HEK293 (cell line): ENCODE results near the gene CLDN14.

Experiments
- CTCF ChIA-PET: fragments of 350-600 bp; formaldehyde crosslinking; extraction: SDS; loops from one replicate; lab custom pipeline; 2021; ENCODE audit warnings: antibody characterized with exemption; lab: Yijun Ruan, JAX
- POLR2A ChIA-PET: fragments of 300-600 bp; formaldehyde crosslinking; extraction: SDS; loops from one replicate; lab custom pipeline; 2020; ENCODE audit warnings: antibody characterized with exemption, inconsistent platforms; lab: Yijun Ruan, JAX
- H3K27ac ChIP-seq: fragments of 200-500 bp; sonication (Bioruptor generic); 2 replicates; pipeline ENCODE4 v1.5.1; 2014; ENCODE audit warnings: low read depth, low read length, control low read depth, inconsistent platforms; ENCODE audit errors: extremely low read depth
- H3K36me3 ChIP-seq, 2 experiments: fragments of 200-500 bp in 1 of 2; sonication (Bioruptor generic) in 1 of 2; 1 replicate in 1 of 2; 2 replicates in 1 of 2; pipeline ENCODE4 v1.5.1; 2014 to 2017; ENCODE audit warnings: inconsistent platforms in 2 of 2, low read length in 2 of 2; ENCODE audit not compliant: control insufficient read depth in 2 of 2, insufficient read depth in 1 of 2
- H3K4me1 ChIP-seq: fragments of 200-500 bp; sonication (Bioruptor generic); 2 replicates; pipeline ENCODE4 v1.5.1; 2014; ENCODE audit warnings: mild to moderate bottlenecking, low read length, inconsistent platforms; ENCODE audit not compliant: control insufficient read depth, insufficient read depth
- H3K4me3 ChIP-seq: 2 replicates; pipeline ENCODE4 v1.5.1; 2011; ENCODE audit warnings: low read depth, mild to moderate bottlenecking, control low read depth, low read length, moderate library complexity
- H3K9me3 ChIP-seq: fragments of 200-500 bp; sonication (Bioruptor generic); 2 replicates; pipeline ENCODE4 v1.5.1; 2014; ENCODE audit warnings: low read depth, low read length, inconsistent platforms; ENCODE audit not compliant: control insufficient read depth, insufficient read depth
- EGR2 ChIP-seq: fragments of 450-650 bp; formaldehyde crosslinking; IDR thresholded peaks from 2 replicates; pipeline ENCODE4 v1.5.1; 2016; ENCODE audit warnings: low read depth, missing biosample characterization, missing genetic modification characterization
- FEZF1 ChIP-seq: fragments of 450-650 bp; formaldehyde crosslinking; IDR thresholded peaks from 2 replicates; pipeline ENCODE4 v1.5.1; 2016; ENCODE audit warnings: missing biosample characterization, missing genetic modification characterization
- GLIS1 ChIP-seq: fragments of 450-650 bp; formaldehyde crosslinking; IDR thresholded peaks from 2 replicates; pipeline ENCODE4 v1.5.1; 2016; ENCODE audit warnings: missing biosample characterization, missing genetic modification characterization
- IKZF3 ChIP-seq: fragments of 450-650 bp; IDR thresholded peaks from 2 replicates; pipeline ENCODE4 v1.5.0; 2018; ENCODE audit warnings: missing biosample characterization, mild to moderate bottlenecking, missing genetic modification characterization, moderate library complexity
- KLF16 ChIP-seq: fragments of 450-650 bp; formaldehyde crosslinking; IDR thresholded peaks from 2 replicates; pipeline ENCODE4 v1.5.1; 2017; ENCODE audit warnings: missing biosample characterization, missing genetic modification characterization
- MEIS1 ChIP-seq: sonication (generic); formaldehyde crosslinking; IDR thresholded peaks from 2 replicates; pipeline ENCODE4 v1.8.1; 2022; ENCODE audit warnings: missing genetic modification reagents, mild to moderate bottlenecking, borderline replicate concordance
- MZF1 ChIP-seq: fragments of 450-650 bp; formaldehyde crosslinking; IDR thresholded peaks from 2 replicates; pipeline ENCODE4 v1.5.1; 2017; ENCODE audit warnings: missing biosample characterization, missing genetic modification characterization, borderline replicate concordance
- ZFP37 ChIP-seq: fragments of 450-650 bp; formaldehyde crosslinking; IDR thresholded peaks from 2 replicates; pipeline ENCODE4 v1.5.1; 2016; ENCODE audit warnings: missing biosample characterization, missing genetic modification characterization
- ZNF138 ChIP-seq: fragments of 450-650 bp; formaldehyde crosslinking; IDR thresholded peaks from 2 replicates; pipeline ENCODE4 v1.5.1; 2016; ENCODE audit warnings: missing biosample characterization, missing genetic modification characterization, borderline replicate concordance
- ZNF157 ChIP-seq: fragments of 450-650 bp; formaldehyde crosslinking; IDR thresholded peaks from 2 replicates; pipeline ENCODE4 v1.5.1; 2016; ENCODE audit warnings: missing biosample characterization, missing genetic modification characterization
- ZNF211 ChIP-seq: fragments of 450-650 bp; formaldehyde crosslinking; IDR thresholded peaks from 2 replicates; pipeline ENCODE4 v1.5.1; 2016; ENCODE audit warnings: low read depth, missing biosample characterization, missing genetic modification characterization
- ZNF214 ChIP-seq: fragments of 450-650 bp; formaldehyde crosslinking; IDR thresholded peaks from 2 replicates; pipeline ENCODE4 v1.5.1; 2017; ENCODE audit warnings: missing biosample characterization, mild to moderate bottlenecking, missing genetic modification characterization, borderline replicate concordance
- ZNF302 ChIP-seq: fragments of 450-650 bp; formaldehyde crosslinking; IDR thresholded peaks from 2 replicates; pipeline ENCODE4 v1.5.1; 2016; ENCODE audit warnings: missing biosample characterization, missing genetic modification characterization, low read depth
- ZNF404 ChIP-seq: fragments of 450-650 bp; formaldehyde crosslinking; IDR thresholded peaks from 2 replicates; pipeline ENCODE4 v1.5.1; 2017; ENCODE audit warnings: missing biosample characterization, missing genetic modification characterization
- ZNF433 ChIP-seq: fragments of 450-650 bp; formaldehyde crosslinking; IDR thresholded peaks from 2 replicates; pipeline ENCODE4 v1.5.1; 2016; ENCODE audit warnings: missing biosample characterization, missing genetic modification characterization, low read depth
- ZNF514 ChIP-seq: fragments of 450-650 bp; formaldehyde crosslinking; IDR thresholded peaks from 2 replicates; pipeline ENCODE4 v1.5.1; 2016; ENCODE audit warnings: missing biosample characterization, missing genetic modification characterization
- ZNF521 ChIP-seq: fragments of 450-650 bp; formaldehyde crosslinking; IDR thresholded peaks from 2 replicates; pipeline ENCODE4 v1.5.1; 2017; ENCODE audit warnings: missing biosample characterization, mild to moderate bottlenecking, missing genetic modification characterization
- ZNF548 ChIP-seq: fragments of 450-650 bp; formaldehyde crosslinking; IDR thresholded peaks from 2 replicates; pipeline ENCODE4 v1.5.1; 2016; ENCODE audit warnings: missing biosample characterization, missing genetic modification characterization
- ZNF571 ChIP-seq: fragments of 450-650 bp; formaldehyde crosslinking; IDR thresholded peaks from 2 replicates; pipeline ENCODE4 v1.5.0; 2017; ENCODE audit warnings: missing biosample characterization, missing genetic modification characterization
- ZNF654 ChIP-seq: fragments of 450-650 bp; formaldehyde crosslinking; IDR thresholded peaks from 2 replicates; pipeline ENCODE4 v1.5.1; 2016; ENCODE audit warnings: low read depth, missing biosample characterization, missing genetic modification characterization
- ZNF670 ChIP-seq: fragments of 450-650 bp; formaldehyde crosslinking; IDR thresholded peaks from 2 replicates; pipeline ENCODE4 v1.5.1; 2016; ENCODE audit warnings: missing biosample characterization, missing genetic modification characterization, low read depth
- ZNF701 ChIP-seq: fragments of 450-650 bp; formaldehyde crosslinking; IDR thresholded peaks from 2 replicates; pipeline ENCODE4 v1.5.1; 2016; ENCODE audit warnings: missing biosample characterization, missing genetic modification characterization
- ZNF707 ChIP-seq: fragments of 450-650 bp; formaldehyde crosslinking; IDR thresholded peaks from 2 replicates; pipeline ENCODE4 v1.5.1; 2016; ENCODE audit warnings: missing biosample characterization, missing genetic modification characterization
- ZSCAN30 ChIP-seq: fragments of 450-650 bp; IDR thresholded peaks from 2 replicates; pipeline ENCODE4 v1.5.1; 2018; ENCODE audit warnings: missing biosample characterization, mild to moderate bottlenecking, missing genetic modification characterization, moderate library complexity
- TF ChIP-seq, protein P1 (sequence below): fragments of 450-650 bp; formaldehyde crosslinking; IDR thresholded peaks from 2 replicates; pipeline ENCODE4 v1.5.1; 2016; ENCODE audit warnings: missing biosample characterization, missing genetic modification characterization
- TF ChIP-seq, protein P2 (sequence below): fragments of 450-650 bp; formaldehyde crosslinking; IDR thresholded peaks from 2 replicates; pipeline ENCODE4 v1.5.1; 2016; ENCODE audit warnings: missing biosample characterization, missing genetic modification characterization, borderline replicate concordance
- TF ChIP-seq, protein P3 (sequence below): fragments of 450-650 bp; formaldehyde crosslinking; IDR thresholded peaks from 2 replicates; pipeline ENCODE4 v1.5.1; 2017; ENCODE audit warnings: missing biosample characterization, missing genetic modification characterization
- TF ChIP-seq, protein P4 (sequence below): fragments of 450-650 bp; formaldehyde crosslinking; IDR thresholded peaks from 2 replicates; pipeline ENCODE4 v1.5.1; 2017; ENCODE audit warnings: missing biosample characterization, missing genetic modification characterization

CLDN14 gene

DNA sequence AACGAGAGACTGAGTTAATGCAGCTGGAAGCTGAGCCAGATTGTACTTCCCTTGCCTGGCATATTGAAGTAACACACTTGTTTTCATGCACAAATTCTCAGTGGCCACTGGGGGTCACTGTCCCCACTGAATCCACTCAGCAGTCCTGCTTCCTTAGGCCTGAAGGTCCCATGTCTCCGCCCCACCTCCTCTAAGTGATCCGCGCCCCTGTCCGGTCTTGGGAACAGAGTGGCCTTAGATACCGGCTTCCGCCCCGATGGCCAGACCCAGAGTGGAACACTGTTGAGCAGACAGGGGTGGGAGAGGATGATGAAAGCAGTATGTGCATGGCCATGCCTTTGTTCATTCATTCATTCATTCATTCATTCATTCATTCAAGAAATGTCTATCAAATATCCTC, 59.9 kb downstream of the CLDN14 start (continued):
- TF ChIP-seq, protein P1, sequence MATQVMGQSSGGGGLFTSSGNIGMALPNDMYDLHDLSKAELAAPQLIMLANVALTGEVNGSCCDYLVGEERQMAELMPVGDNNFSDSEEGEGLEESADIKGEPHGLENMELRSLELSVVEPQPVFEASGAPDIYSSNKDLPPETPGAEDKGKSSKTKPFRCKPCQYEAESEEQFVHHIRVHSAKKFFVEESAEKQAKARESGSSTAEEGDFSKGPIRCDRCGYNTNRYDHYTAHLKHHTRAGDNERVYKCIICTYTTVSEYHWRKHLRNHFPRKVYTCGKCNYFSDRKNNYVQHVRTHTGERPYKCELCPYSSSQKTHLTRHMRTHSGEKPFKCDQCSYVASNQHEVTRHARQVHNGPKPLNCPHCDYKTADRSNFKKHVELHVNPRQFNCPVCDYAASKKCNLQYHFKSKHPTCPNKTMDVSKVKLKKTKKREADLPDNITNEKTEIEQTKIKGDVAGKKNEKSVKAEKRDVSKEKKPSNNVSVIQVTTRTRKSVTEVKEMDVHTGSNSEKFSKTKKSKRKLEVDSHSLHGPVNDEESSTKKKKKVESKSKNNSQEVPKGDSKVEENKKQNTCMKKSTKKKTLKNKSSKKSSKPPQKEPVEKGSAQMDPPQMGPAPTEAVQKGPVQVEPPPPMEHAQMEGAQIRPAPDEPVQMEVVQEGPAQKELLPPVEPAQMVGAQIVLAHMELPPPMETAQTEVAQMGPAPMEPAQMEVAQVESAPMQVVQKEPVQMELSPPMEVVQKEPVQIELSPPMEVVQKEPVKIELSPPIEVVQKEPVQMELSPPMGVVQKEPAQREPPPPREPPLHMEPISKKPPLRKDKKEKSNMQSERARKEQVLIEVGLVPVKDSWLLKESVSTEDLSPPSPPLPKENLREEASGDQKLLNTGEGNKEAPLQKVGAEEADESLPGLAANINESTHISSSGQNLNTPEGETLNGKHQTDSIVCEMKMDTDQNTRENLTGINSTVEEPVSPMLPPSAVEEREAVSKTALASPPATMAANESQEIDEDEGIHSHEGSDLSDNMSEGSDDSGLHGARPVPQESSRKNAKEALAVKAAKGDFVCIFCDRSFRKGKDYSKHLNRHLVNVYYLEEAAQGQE (tag by site-specific recombination), result no peak
- TF ChIP-seq ZNF654 (tag by site-specific recombination), result peak; percentile 87
- no peak for TF ChIP-seq ZNF214
- TF ChIP-seq, protein P2, sequence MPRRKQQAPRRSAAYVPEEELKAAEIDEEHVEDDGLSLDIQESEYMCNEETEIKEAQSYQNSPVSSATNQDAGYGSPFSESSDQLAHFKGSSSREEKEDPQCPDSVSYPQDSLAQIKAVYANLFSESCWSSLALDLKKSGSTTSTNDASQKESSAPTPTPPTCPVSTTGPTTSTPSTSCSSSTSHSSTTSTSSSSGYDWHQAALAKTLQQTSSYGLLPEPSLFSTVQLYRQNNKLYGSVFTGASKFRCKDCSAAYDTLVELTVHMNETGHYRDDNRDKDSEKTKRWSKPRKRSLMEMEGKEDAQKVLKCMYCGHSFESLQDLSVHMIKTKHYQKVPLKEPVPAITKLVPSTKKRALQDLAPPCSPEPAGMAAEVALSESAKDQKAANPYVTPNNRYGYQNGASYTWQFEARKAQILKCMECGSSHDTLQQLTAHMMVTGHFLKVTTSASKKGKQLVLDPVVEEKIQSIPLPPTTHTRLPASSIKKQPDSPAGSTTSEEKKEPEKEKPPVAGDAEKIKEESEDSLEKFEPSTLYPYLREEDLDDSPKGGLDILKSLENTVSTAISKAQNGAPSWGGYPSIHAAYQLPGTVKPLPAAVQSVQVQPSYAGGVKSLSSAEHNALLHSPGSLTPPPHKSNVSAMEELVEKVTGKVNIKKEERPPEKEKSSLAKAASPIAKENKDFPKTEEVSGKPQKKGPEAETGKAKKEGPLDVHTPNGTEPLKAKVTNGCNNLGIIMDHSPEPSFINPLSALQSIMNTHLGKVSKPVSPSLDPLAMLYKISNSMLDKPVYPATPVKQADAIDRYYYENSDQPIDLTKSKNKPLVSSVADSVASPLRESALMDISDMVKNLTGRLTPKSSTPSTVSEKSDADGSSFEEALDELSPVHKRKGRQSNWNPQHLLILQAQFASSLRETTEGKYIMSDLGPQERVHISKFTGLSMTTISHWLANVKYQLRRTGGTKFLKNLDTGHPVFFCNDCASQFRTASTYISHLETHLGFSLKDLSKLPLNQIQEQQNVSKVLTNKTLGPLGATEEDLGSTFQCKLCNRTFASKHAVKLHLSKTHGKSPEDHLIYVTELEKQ (tag by site-specific recombination), result no peak
- no peak for TF ChIP-seq KLF16 (tag by site-specific recombination)
- no peak for TF ChIP-seq ZNF571
- TF ChIP-seq, protein P3, sequence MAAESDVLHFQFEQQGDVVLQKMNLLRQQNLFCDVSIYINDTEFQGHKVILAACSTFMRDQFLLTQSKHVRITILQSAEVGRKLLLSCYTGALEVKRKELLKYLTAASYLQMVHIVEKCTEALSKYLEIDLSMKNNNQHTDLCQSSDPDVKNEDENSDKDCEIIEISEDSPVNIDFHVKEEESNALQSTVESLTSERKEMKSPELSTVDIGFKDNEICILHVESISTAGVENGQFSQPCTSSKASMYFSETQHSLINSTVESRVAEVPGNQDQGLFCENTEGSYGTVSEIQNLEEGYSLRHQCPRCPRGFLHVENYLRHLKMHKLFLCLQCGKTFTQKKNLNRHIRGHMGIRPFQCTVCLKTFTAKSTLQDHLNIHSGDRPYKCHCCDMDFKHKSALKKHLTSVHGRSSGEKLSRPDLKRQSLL, result no peak
- TF ChIP-seq GLIS1, result no peak
- no peak for TF ChIP-seq EGR2 (tag by site-specific recombination)
- no peak for TF ChIP-seq ZNF404 (tag by site-specific recombination)
- no peak for TF ChIP-seq FEZF1 (tag by site-specific recombination)
- TF ChIP-seq ZNF433 (tag by site-specific recombination), result no peak
- peak; percentile 60 for TF ChIP-seq IKZF3
- TF ChIP-seq ZNF548 (tag by site-specific recombination), result no peak
- TF ChIP-seq ZNF670 (tag by site-specific recombination), result no peak
- TF ChIP-seq, protein P4, sequence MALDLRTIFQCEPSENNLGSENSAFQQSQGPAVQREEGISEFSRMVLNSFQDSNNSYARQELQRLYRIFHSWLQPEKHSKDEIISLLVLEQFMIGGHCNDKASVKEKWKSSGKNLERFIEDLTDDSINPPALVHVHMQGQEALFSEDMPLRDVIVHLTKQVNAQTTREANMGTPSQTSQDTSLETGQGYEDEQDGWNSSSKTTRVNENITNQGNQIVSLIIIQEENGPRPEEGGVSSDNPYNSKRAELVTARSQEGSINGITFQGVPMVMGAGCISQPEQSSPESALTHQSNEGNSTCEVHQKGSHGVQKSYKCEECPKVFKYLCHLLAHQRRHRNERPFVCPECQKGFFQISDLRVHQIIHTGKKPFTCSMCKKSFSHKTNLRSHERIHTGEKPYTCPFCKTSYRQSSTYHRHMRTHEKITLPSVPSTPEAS, result no peak
- no peak for TF ChIP-seq ZNF514 (tag by site-specific recombination)

DNA sequence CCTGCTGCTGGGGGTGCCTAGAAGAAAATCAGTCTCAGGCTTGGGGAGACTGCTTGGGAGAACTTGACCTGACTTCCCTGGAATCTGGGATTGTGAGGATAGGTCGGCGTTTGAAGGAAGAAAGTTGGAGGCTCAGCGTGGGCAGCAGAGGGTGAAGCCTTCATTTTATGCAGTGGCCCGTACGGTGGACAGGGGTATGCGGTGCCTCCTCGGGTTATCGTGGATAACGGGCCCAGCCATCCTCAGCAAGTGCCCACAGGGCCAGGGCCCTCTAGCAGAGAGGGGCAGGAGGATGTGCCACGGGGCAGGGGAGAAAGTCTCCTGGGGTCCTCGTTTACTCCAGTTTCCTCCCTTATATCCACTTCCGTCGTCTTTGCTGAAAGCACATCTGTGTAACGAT, 60.7 kb downstream of the CLDN14 start:
- POLR2A ChIA-PET, result interaction anchor here (0.7 to 1.7 kb wide), 2 partner anchors 10 to 26 kb away, joined by 4 to 5 read pairs; no protein-coding TSS in a partner anchor
- H3K4me3 ChIP-seq, result no peak overlapping the region
- no peaks in the 10 kb centered on the region for H3K9me3 ChIP-seq
- no peaks in the 10 kb centered on the region for H3K4me1 ChIP-seq
- CTCF ChIA-PET, result interaction anchor here (0.6 to 1.5 kb wide), 14 partner anchors 9 to 413 kb away, joined by 3 to 11 read pairs (median 3); no protein-coding TSS in a partner anchor
- H3K36me3 ChIP-seq, result peaks cover 27 to 47% of the 10 kb centered on the region in 2 experiments
- no peak overlapping the region; the same call in 1 of the 2 replicates for H3K27ac ChIP-seq
- TF ChIP-seq MEIS1 (CRISPR knock-in tag) (no peak), ZNF302 (tag by site-specific recombination) (no peak), ZNF701 (tag by site-specific recombination) (no peak), ZNF521 (no peak), ZNF707 (no peak), ZNF138 (tag by site-specific recombination) (no peak), MZF1 (tag by site-specific recombination) (no peak), ZFP37 (tag by site-specific recombination) (no peak), ZNF211 (tag by site-specific recombination) (no peak), ZSCAN30 (tag by site-specific recombination) (no peak), ZNF157 (tag by site-specific recombination) (no peak)
